ENCODE results near the gene TNNT2. TPM values are rescaled to one million over a fixed set of nuclear protein-coding genes. Genes with fewer than 3 reads are reported as not detected.
A peak's percentile ranks its signal among the peaks of the same experiment; 100 is the strongest.

TNNT2 gene
- total and polyA plus RNA-seq, 2 of the 8 experiments (the other 6 are each of a cell fraction or from before 2014, with no cell fraction given), result 3.1 to 21.0 TPM

DNA sequence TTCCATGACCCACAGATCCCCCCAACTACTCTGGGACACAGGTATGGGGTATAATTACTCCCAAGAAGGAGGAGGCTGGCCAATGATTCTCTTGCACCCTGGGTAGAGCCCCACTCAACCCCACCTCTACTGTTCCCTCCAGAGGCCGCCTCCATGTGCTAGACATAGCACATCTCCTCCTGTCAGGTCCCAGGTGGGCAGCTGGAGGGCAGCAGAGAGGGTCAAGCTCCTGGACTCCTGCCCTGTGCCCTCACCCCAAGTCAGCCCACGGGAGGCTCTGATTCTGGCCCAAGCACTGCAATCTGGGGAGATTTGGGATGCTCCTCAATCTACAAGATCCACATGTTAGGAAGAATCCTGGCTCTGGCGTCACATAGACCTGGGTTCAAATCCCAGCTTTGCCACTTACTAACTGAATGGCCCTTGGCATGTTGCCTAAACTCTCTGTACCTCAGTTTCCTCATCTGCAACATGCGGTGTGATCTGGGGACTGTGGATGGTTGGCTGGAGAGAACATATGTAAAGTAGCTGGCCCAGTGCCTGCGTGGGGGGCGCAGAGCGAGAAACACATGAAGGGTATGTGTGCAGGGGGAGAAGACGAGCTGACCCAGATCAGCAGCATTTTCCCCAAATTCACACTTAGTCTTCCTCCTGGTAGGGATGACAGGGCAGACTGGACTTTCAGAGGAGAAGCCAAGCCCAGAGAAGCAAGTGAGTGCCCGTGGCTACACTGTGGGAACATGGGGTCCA, 23.2 kb downstream of the TNNT2 start:
- FAIRE-seq, result no peak
- H3K27ac ChIP-seq (ENCODE audit: low read depth, low read length), result no peak overlapping the region

More for the DNA sequence above, 23.2 kb downstream of the TNNT2 start:
- H2BK12ac ChIP-seq (ENCODE audit: low read depth, low read length), result no peak overlapping the region
- no peak overlapping the region for H2BK5ac ChIP-seq (ENCODE audit: low read depth, low read length)
- H3K4me3 ChIP-seq (ENCODE audit: extremely low read depth in 1 of 4, insufficient read depth in 2 of 4, low read depth in 3 of 4, low read length in 4 of 4), result no peak overlapping the region
- no peaks in the 10 kb centered on the region for H3K79me1 ChIP-seq (ENCODE audit: low read depth, low read length)
- H4K91ac ChIP-seq (replicated peaks; ENCODE audit: insufficient read length, low read length), result no peak overlapping the region
- no peak overlapping the region for H2AFZ ChIP-seq (ENCODE audit: low read length)
- ChIA-PET CTCF (ENCODE audit: partially characterized antibody) (interaction anchor here (0.7 to 14.7 kb wide), 17 partner anchors 7 to 102 kb away, joined by 3 to 275 read pairs (median 5); partner anchors contain the start of gene TNNI1), POLR2A (ENCODE audit: partially characterized antibody) (interaction anchor here (1.0 to 1.8 kb wide), 3 partner anchors 17 to 65 kb away, joined by 3 to 5 read pairs (median 3); no protein-coding TSS in a partner anchor)
- H3K23ac ChIP-seq (ENCODE audit: insufficient read length), result no peak overlapping the region
- H4K5ac ChIP-seq (ENCODE audit: insufficient read length, low read depth, low read length), result no peak overlapping the region
- 0 out of 2 replicates have a peak overlapping the region, but pooled peaks have one; percentile 13 for H2BK15ac ChIP-seq (ENCODE audit: low read length)
- H2BK20ac ChIP-seq (ENCODE audit: low read length), result no peak overlapping the region
- no peak overlapping the region for H3K9ac ChIP-seq (replicated peaks in 1 of 4; ENCODE audit: extremely low read depth in 1 of 4, low read depth in 3 of 4, low read length in 3 of 4)
- no peaks in the 10 kb centered on the region for H3K36me3 ChIP-seq (ENCODE audit: control insufficient read depth in 2 of 4, insufficient read depth in 4 of 4, low read length in 3 of 4)
- no peak overlapping the region for H3K4me2 ChIP-seq (ENCODE audit: insufficient read depth in 1 of 2, low read depth in 2 of 2, low read length in 2 of 2)
- no peak overlapping the region for H4K8ac ChIP-seq (ENCODE audit: extremely low read depth, insufficient read depth, low read length)
- H3K9me3 ChIP-seq (ENCODE audit: insufficient read depth in 2 of 2, low read depth in 1 of 2, low read length in 1 of 2), result no peaks in the 10 kb centered on the region
- DNase-seq (ENCODE audit: low read depth in 1 of 2, low spot score in 2 of 2), result no peak
- H3K56ac ChIP-seq (replicated peaks; ENCODE audit: insufficient read length, low read depth, low read length), result no peak overlapping the region
- H3K79me2 ChIP-seq (ENCODE audit: control insufficient read depth in 1 of 2, insufficient read depth in 2 of 2, low read length in 2 of 2), result no peaks in the 10 kb centered on the region
- H4K20me1 ChIP-seq (replicated peaks in 1 of 2; ENCODE audit: control insufficient read depth in 1 of 2, insufficient read depth in 2 of 2, low read length in 2 of 2), result no peaks in the 10 kb centered on the region
- WGBS, 2 experiments (ENCODE audit: extremely low coverage in 1 of 2, insufficient coverage in 1 of 2, insufficient read length in 1 of 2, insufficient replicate concordance in 2 of 2, low coverage in 1 of 2, low lambda C conversion rate in 2 of 2, missing lambda C conversion rate in 1 of 2), result 89% methylated on average over 9 of the region's 9 CpGs; no CpG with 5 or more reads in 1 of the 2 experiments
- H3K27me3 ChIP-seq (replicated peaks in 1 of 4; ENCODE audit: control insufficient read depth in 3 of 4, extremely low read depth in 1 of 4, insufficient read depth in 3 of 4, low read length in 3 of 4), result no peaks in the 10 kb centered on the region
- peaks cover 0 to 4% (median 2%) of the 10 kb centered on the region in 4 experiments; a peak in 5 of 7 replicates for H3K4me1 ChIP-seq (replicated peaks in 1 of 4; ENCODE audit: control insufficient read depth in 3 of 4, insufficient read depth in 4 of 4, low read length in 3 of 4)
- H2AK5ac ChIP-seq (ENCODE audit: low read depth, low read length), result no peak overlapping the region
- H3K4ac ChIP-seq (replicated peaks; ENCODE audit: insufficient read length, low read depth, low read length), result no peak overlapping the region
- no peak overlapping the region for H3K14ac ChIP-seq (ENCODE audit: insufficient read length)
- H2BK120ac ChIP-seq (replicated peaks; ENCODE audit: low read depth, low read length), result no peak overlapping the region
- H3K18ac ChIP-seq (ENCODE audit: extremely low read depth, low read length), result no peak overlapping the region
- no peaks in the 10 kb centered on the region for H3K23me2 ChIP-seq (ENCODE audit: low read depth, low read length)
- TF ChIP-seq RAD21 (IDR thresholded peaks at IDR 0.05 in 1 of 2, conservative IDR thresholded peaks at IDR 0.05 in 1 of 2; ENCODE audit: low read depth in 2 of 2, low read length in 2 of 2), result 0 out of 4 replicates have a peak, but pooled peaks of 1 of the 2 experiments have one; percentile 6
- TF ChIP-seq, protein P1, sequence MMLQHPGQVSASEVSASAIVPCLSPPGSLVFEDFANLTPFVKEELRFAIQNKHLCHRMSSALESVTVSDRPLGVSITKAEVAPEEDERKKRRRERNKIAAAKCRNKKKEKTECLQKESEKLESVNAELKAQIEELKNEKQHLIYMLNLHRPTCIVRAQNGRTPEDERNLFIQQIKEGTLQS (IDR thresholded peaks at IDR 0.05; ENCODE audit: insufficient read depth, low read depth, low read length), result no peak
- no peak for TF ChIP-seq CBX5 (IDR thresholded peaks at IDR 0.05; ENCODE audit: low read depth, low read length)
- TF ChIP-seq, protein P2, sequence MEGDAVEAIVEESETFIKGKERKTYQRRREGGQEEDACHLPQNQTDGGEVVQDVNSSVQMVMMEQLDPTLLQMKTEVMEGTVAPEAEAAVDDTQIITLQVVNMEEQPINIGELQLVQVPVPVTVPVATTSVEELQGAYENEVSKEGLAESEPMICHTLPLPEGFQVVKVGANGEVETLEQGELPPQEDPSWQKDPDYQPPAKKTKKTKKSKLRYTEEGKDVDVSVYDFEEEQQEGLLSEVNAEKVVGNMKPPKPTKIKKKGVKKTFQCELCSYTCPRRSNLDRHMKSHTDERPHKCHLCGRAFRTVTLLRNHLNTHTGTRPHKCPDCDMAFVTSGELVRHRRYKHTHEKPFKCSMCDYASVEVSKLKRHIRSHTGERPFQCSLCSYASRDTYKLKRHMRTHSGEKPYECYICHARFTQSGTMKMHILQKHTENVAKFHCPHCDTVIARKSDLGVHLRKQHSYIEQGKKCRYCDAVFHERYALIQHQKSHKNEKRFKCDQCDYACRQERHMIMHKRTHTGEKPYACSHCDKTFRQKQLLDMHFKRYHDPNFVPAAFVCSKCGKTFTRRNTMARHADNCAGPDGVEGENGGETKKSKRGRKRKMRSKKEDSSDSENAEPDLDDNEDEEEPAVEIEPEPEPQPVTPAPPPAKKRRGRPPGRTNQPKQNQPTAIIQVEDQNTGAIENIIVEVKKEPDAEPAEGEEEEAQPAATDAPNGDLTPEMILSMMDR (IDR thresholded peaks at IDR 0.05; ENCODE audit: control extremely low read depth in 1 of 3, insufficient read depth in 1 of 3, low read depth in 1 of 3, low read length in 3 of 3), result peak; percentile 11 to 32 (median 23); a peak in 2 of 4 replicates

Data from H1 (cell line).